ENCODE results near the gene PHOX2A.

DNA sequence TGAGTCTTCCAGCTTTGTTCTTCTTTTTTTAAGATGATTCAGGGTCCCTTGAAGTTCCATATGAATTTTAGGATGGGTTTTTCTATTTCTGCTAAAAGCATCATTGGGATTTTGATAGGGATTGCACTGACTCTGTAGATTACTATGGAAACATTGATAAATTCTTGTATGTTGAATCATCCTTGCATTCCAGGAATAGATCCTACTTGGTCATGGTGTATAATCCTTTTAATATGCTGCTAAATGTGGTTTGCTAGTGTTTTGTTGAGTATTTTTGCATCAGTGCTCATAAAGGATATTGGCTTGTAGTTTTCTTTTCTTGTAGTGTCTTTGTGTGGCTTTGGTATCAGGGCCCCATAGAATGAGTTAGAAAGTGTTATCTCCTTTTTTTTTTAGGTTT lies 34.9 kb upstream of the PHOX2A start:
- no peak for TF ChIP-seq CBX1 (IDR thresholded peaks at IDR 0.05; ENCODE audit: low read depth)
- TF ChIP-seq JUND (CRISPR knock-in tag; IDR thresholded peaks at IDR 0.05), result no peak
- TF ChIP-seq NFATC3 (CRISPR knock-in tag; IDR thresholded peaks at IDR 0.05), result no peak
- no peak for TF ChIP-seq EZH2 (conservative IDR thresholded peaks at IDR 0.05; ENCODE audit: low read depth, low read length)
- no peak for TF ChIP-seq CTCF (CRISPR knock-in tag; IDR thresholded peaks at IDR 0.05)
- TF ChIP-seq, protein P1, sequence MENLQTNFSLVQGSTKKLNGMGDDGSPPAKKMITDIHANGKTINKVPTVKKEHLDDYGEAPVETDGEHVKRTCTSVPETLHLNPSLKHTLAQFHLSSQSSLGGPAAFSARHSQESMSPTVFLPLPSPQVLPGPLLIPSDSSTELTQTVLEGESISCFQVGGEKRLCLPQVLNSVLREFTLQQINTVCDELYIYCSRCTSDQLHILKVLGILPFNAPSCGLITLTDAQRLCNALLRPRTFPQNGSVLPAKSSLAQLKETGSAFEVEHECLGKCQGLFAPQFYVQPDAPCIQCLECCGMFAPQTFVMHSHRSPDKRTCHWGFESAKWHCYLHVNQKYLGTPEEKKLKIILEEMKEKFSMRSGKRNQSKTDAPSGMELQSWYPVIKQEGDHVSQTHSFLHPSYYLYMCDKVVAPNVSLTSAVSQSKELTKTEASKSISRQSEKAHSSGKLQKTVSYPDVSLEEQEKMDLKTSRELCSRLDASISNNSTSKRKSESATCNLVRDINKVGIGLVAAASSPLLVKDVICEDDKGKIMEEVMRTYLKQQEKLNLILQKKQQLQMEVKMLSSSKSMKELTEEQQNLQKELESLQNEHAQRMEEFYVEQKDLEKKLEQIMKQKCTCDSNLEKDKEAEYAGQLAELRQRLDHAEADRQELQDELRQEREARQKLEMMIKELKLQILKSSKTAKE (CRISPR knock-in tag; IDR thresholded peaks at IDR 0.05; ENCODE audit: borderline replicate concordance), result no peak
